ENCODE measurements around the gene UMOD.

DNA sequence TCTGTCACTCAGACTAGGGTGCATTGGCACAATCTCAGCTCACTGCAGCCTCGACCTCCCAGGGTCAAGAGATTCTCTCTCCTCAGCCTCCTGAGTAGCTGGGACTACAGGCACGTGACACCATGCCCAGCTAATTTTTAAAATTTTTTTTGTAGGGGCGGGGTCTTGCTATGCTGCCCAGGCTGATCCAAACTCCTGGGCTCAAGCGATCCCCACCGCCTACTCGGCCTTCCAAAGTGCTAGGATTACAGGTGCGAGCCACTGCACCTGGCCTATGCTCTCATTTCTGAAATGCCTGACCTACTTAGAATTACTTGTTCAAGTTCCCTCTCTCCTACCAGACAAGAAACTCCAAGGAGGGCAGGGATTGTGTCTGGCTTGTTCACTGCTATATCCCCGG, 20.1 kb downstream of the UMOD start:
- TF ChIP-seq, protein P1, sequence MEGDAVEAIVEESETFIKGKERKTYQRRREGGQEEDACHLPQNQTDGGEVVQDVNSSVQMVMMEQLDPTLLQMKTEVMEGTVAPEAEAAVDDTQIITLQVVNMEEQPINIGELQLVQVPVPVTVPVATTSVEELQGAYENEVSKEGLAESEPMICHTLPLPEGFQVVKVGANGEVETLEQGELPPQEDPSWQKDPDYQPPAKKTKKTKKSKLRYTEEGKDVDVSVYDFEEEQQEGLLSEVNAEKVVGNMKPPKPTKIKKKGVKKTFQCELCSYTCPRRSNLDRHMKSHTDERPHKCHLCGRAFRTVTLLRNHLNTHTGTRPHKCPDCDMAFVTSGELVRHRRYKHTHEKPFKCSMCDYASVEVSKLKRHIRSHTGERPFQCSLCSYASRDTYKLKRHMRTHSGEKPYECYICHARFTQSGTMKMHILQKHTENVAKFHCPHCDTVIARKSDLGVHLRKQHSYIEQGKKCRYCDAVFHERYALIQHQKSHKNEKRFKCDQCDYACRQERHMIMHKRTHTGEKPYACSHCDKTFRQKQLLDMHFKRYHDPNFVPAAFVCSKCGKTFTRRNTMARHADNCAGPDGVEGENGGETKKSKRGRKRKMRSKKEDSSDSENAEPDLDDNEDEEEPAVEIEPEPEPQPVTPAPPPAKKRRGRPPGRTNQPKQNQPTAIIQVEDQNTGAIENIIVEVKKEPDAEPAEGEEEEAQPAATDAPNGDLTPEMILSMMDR (IDR thresholded peaks at IDR 0.05; ENCODE audit: low read length): no peak
- no peak for TF ChIP-seq EZH2 (IDR thresholded peaks at IDR 0.05; ENCODE audit: borderline replicate concordance, low read length)

Data from OCI-LY1 (cell line).